Activated CD8-positive, alpha-beta T cell treated with anti-CD3 and anti-CD28 coated beads for 36 hours (primary cell): ENCODE measurements around the gene CALHM4. TPM values are rescaled to one million over a fixed set of nuclear protein-coding genes. Genes with fewer than 3 reads are reported as not detected.
"Not testable (repeated sequence)": the region's sequence is repeated elsewhere in the genome, so short reads cannot be mapped to it uniquely, and the experiment has no call there.

Source experiments
- ATAC-seq: fragments of 200-7000 bp; cut with Tn5 transposase; one replicate; pipeline ENCODE4 v1.10.0; 2021; ENCODE audit warnings: mild to moderate bottlenecking, moderate library complexity
- CTCF ChIA-PET: fragments of 350-600 bp; sonication (Branson Sonifier 250); formaldehyde crosslinking; loops from one replicate; lab custom pipeline; 2021; ENCODE audit warnings: antibody characterized with exemption; lab: Charles Lee
- POLR2A ChIA-PET: fragments of 350-600 bp; sonication (Branson Sonifier 250); formaldehyde crosslinking; loops from one replicate; lab custom pipeline; 2021; ENCODE audit warnings: antibody characterized with exemption; lab: Charles Lee
- DNase-seq: peaks from one replicate; pipeline ENCODE4 v3.0.0-alpha.2; 2020
- H3K27ac Mint-ChIP-seq: one replicate; pipeline ENCODE4 v1.8.0; 2021; ENCODE audit warnings: mild to moderate bottlenecking, mixed read lengths
- H3K27me3 Mint-ChIP-seq: one replicate; pipeline ENCODE4 v1.8.0; 2021; ENCODE audit warnings: mixed read lengths
- H3K36me3 Mint-ChIP-seq: one replicate; pipeline ENCODE4 v1.8.0; 2021; ENCODE audit warnings: low read depth, mixed read lengths
- H3K4me1 Mint-ChIP-seq: one replicate; pipeline ENCODE4 v1.8.0; 2021; ENCODE audit warnings: low read depth, mixed read lengths
- H3K4me3 Mint-ChIP-seq: one replicate; pipeline ENCODE4 v1.8.0; 2021; ENCODE audit warnings: mild to moderate bottlenecking, moderate library complexity, mixed read lengths
- H3K9me3 Mint-ChIP-seq: one replicate; pipeline ENCODE4 v1.8.0; 2021; ENCODE audit warnings: mixed read lengths
- CTCF ChIP-seq: fragments of 200-600 bp; IDR thresholded peaks from one replicate; pipeline ENCODE4 v1.8.0; 2022; ENCODE audit warnings: antibody characterized with exemption, mild to moderate bottlenecking
- intact Hi-C: fragments of 100-400 bp; cut with micrococcal nuclease; formaldehyde crosslinking; loops from one replicate; pipeline ENCODE4 v1.10.0; 2022
- total RNA-seq, 2 experiments: library from RNA; stranded (reverse); gene quantifications; one replicate each; pipeline ENCODE4 v1.2.3, GENCODE V29; 2021

Gene CALHM4
- total RNA-seq, 2 experiments from 2014 or later: not detected

- no peaks in the 10 kb centered on the region for H3K9me3 Mint-ChIP-seq
- H3K36me3 Mint-ChIP-seq: peaks cover 37% of the 10 kb centered on the region
- POLR2A ChIA-PET: no interaction called here
- H3K27me3 Mint-ChIP-seq: no peaks in the 10 kb centered on the region
- no peak for TF ChIP-seq CTCF
- DNase-seq (no peak), ATAC-seq (no peak)
- CTCF ChIA-PET: no interaction called here
- intact Hi-C loops: no loop called here
- H3K4me1 Mint-ChIP-seq: no peaks in the 10 kb centered on the region
- H3K4me3 Mint-ChIP-seq: no peak overlapping the region
- no peak overlapping the region for H3K27ac Mint-ChIP-seq
Measured at GRCh38 chr6:116586738-116587137, 33.2 kb downstream of the CALHM4 start.

- no peaks in the 10 kb centered on the region for H3K9me3 Mint-ChIP-seq
- DNase-seq (no peak), ATAC-seq (no peak)
- POLR2A ChIA-PET: no interaction called here
- H3K36me3 Mint-ChIP-seq: peaks cover 35% of the 10 kb centered on the region
- H3K27ac Mint-ChIP-seq: no peak overlapping the region
- CTCF ChIA-PET: no interaction called here
- TF ChIP-seq CTCF: no peak
- H3K4me3 Mint-ChIP-seq: no peak overlapping the region
- intact Hi-C loops: no loop called here
- no peaks in the 10 kb centered on the region for H3K4me1 Mint-ChIP-seq
- H3K27me3 Mint-ChIP-seq: no peaks in the 10 kb centered on the region
Measured at GRCh38 chr6:116595247-116595646, 41.7 kb downstream of the CALHM4 start.

- H3K4me3 Mint-ChIP-seq: no peak overlapping the region
- H3K9me3 Mint-ChIP-seq: no peaks in the 10 kb centered on the region
- H3K4me1 Mint-ChIP-seq: no peaks in the 10 kb centered on the region
- H3K27me3 Mint-ChIP-seq: no peaks in the 10 kb centered on the region
- H3K27ac Mint-ChIP-seq: no peak overlapping the region
- peaks cover 29% of the 10 kb centered on the region for H3K36me3 Mint-ChIP-seq
- no peak for TF ChIP-seq CTCF
- CTCF ChIA-PET: interaction anchor here (0.9 to 1.2 kb wide), 2 partner anchors 51 to 309 kb away, joined by 3 read pairs; no protein-coding TSS in a partner anchor
- intact Hi-C loops: no loop called here
- DNase-seq: no peak
- no peak for ATAC-seq
- POLR2A ChIA-PET: no interaction called here
Measured at GRCh38 chr6:116596815-116597214, 43.3 kb downstream of the CALHM4 start.

GRCh38 chr6:116603916-116604315 lies 50.4 kb downstream of the CALHM4 start:
- CTCF ChIA-PET, H3K4me3 Mint-ChIP-seq, POLR2A ChIA-PET, H3K4me1 Mint-ChIP-seq, DNase-seq, H3K9me3 Mint-ChIP-seq, ATAC-seq, H3K27me3 Mint-ChIP-seq, intact Hi-C loops, H3K27ac Mint-ChIP-seq: not testable (repeated sequence)
- peaks cover 30% of the 10 kb centered on the region for H3K36me3 Mint-ChIP-seq

GRCh38 chr6:116604868-116605267 lies 51.3 kb downstream of the CALHM4 start:
- ATAC-seq, POLR2A ChIA-PET, DNase-seq, H3K4me3 Mint-ChIP-seq, CTCF ChIA-PET, H3K27ac Mint-ChIP-seq, H3K27me3 Mint-ChIP-seq, intact Hi-C loops, H3K4me1 Mint-ChIP-seq, H3K9me3 Mint-ChIP-seq: not testable (repeated sequence)
- H3K36me3 Mint-ChIP-seq: peaks cover 30% of the 10 kb centered on the region

GRCh38 chr6:116605935-116606334 lies 52.4 kb downstream of the CALHM4 start:
- Mint-ChIP-seq H3K4me1 (no peaks in the 10 kb centered on the region), H3K4me3 (no peak overlapping the region), H3K27ac (no peak overlapping the region), H3K27me3 (no peaks in the 10 kb centered on the region), H3K36me3 (peaks cover 30% of the 10 kb centered on the region), H3K9me3 (peaks cover 10% of the 10 kb centered on the region)
- POLR2A ChIA-PET: no interaction called here
- intact Hi-C loops: no loop called here
- CTCF ChIA-PET: no interaction called here
- TF ChIP-seq CTCF: no peak
- DNase-seq: no peak
- no peak for ATAC-seq

Other genes with a start within 250 kb of the CALHM4 start
- gene DSE, start 182.8 kb upstream of the CALHM4 start, total RNA-seq: 1 to 10 TPM; 5.3 to 5.4 TPM
- gene CALHM6, start 92.4 kb upstream of the CALHM4 start, total RNA-seq: 10 to 100 TPM; 10.9 to 11.3 TPM
- not detected for gene CALHM5, start 42.1 kb upstream of the CALHM4 start, total RNA-seq
- gene TRAPPC3L, start 8.1 kb upstream of the CALHM4 start, total RNA-seq: not detected
- gene RWDD1, start 17.8 kb downstream of the CALHM4 start, total RNA-seq: 10 to 100 TPM; 44.3 to 46.0 TPM
- under 1 TPM in 1 of 2 experiments, not detected in 1; 0.11 TPM for gene RSPH4A, start 62.7 kb downstream of the CALHM4 start, total RNA-seq
- gene ZUP1, start 115.0 kb downstream of the CALHM4 start, total RNA-seq: 10 to 100 TPM; 25.9 to 28.4 TPM
- gene KPNA5, start 127.5 kb downstream of the CALHM4 start, total RNA-seq: 10 to 100 TPM; 10.3 to 10.9 TPM
- gene FAM162B, start 212.0 kb downstream of the CALHM4 start, total RNA-seq: not detected